HG02970 (cell line): ENCODE data around the gene FAF2.

Experiments used
- ATAC-seq: cut with Tn5 transposase; IDR thresholded peaks from one replicate; pipeline ENCODE4 v1.9.1; 2021; ENCODE audit warnings: mild to moderate bottlenecking, moderate library complexity, moderate number of reproducible peaks; ENCODE audit not compliant: unreplicated experiment, low FRiP score

FAF2 gene

DNA sequence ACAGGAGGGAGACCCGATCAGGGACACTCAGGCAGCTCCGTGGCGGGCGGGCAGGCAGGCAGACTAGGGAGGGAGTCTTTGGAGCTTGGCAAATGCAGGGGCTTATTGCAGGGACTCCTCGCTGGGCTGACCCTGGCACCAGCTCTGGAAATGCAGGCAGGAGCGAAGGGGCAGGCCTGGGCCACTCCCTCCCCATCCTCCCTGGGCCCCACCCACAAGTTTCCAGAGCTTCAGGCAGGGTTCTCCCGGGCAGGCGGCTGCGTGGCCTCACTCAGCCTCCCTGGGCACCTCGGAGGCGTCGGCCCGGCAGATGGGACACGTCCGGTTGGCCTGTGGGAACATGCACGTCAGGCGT, 80.6 kb downstream of the FAF2 start:
- ATAC-seq: no peak

DNA sequence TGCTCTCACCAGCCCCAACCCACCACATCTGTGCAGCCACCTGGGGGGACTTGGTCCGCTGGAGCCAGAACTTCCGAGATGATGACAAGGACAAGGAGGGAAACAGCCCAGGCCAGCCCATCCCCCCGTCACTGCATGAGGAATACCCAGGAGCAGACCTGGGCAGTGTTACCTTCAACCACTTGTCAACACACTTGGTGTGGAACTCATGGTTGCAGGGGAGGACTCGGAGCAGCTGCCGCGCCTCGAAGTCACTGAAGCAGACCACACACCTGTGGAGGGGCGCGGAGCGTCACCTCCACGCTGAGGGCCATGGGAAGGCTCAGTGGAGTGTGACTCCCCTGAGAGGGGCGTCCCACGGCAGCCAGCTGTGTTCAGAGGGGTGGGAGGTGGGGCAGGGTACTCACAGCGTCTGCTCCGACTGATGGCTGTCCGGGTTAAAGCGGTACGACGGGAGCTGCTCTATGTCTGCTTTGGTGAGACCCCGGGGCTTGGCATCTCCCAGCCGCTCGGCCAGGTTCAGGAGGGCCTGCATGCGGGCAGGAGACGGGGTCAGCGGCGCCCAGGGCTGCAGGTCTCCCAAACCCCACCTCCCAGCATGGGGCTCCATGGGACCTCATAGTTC, 81.0 kb downstream of the FAF2 start:
- ATAC-seq: no peak

DNA sequence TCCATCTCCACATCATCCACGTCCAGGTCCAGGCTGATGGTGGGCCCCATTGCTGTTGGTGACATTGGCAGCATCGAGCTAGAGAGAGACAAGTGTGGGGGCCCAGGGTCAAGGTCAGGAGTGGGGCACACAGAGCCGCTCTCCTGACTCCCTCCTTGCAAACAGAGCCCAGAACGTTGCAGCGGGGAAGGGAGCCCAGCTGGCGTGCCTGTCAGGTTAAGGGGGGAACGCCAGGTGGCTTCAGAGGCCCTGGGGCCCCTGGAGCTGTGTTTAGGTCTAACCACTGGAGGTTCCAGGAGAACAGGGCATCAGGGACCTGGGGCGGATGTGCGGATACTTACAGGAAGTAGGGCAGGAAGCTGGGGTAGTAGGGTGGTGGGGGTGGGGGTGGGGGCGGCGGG, 81.6 kb downstream of the FAF2 start:
- no peak for ATAC-seq

DNA sequence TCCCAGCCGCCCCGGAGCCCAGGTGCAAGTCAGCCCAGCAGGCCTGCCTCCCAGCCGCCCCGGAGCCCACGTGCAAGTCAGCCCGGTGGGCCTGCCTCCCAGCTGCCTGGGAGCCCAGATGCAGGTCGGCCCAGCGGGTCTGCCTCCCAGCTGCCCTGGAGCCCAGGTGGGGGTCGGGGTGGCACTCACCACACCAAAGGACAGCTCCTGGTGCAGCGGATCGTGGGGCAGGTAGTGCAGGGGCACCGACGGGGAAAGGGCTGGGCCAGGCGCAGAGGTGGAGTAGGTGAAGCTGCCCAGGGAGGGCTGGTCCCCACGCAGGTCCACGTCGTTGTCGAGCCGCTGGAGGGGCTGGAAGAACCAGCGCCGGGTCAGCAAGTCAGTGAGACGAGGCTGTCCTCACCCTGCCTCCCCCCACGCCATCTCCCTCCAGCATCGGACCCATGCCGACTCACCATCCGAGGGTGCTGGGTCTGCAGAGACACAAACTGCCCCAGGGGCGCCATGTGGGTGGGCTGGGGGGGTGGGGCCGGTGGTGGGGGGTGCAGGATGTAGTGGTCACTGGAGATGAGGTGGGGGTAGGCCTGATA, 82.3 kb downstream of the FAF2 start:
- ATAC-seq: no peak

DNA sequence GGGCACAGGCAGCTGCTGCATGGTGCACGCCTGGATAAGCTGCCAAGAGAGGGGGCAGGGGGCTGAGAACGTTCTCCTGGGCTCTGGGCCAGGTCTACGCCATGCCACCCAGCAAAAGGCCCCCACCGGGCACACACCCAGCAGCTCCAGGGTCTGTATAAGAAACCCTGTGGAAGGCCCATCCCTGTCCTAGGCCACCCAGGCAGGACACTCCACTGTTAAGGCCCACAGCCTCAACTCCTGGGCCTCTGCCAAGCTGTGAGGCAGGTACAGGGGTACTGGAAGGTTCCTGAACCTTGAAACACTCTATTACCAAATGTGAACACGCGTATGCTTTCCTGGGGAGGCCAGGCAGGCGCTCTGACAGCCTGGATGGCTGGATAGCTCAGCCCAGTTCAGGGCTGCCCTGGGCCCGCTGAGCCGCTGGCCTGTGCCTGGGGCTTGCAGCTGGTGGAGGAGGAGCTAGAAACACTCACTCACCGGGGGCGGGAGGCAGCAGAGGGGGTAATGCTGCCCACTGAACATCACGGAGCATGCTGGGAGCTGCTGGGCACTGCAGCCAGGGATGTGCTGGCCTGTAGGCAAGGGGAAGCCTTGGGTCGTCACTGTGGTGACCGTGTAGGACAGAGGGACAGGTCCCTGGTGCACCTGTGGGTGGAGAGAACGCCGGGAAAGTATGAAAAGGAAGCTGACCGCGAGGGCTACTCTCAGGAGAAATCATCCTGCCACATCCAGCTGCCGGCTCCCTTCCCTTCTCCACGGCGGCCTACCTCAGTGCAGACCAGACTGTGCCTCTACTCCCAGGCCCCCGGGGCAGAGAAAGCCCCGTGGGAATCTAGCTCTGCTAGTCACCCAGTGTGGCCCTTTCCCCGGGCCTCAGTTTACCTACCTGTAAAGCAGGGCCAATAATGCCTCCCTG, 83.1 kb downstream of the FAF2 start:
- ATAC-seq: no peak

DNA sequence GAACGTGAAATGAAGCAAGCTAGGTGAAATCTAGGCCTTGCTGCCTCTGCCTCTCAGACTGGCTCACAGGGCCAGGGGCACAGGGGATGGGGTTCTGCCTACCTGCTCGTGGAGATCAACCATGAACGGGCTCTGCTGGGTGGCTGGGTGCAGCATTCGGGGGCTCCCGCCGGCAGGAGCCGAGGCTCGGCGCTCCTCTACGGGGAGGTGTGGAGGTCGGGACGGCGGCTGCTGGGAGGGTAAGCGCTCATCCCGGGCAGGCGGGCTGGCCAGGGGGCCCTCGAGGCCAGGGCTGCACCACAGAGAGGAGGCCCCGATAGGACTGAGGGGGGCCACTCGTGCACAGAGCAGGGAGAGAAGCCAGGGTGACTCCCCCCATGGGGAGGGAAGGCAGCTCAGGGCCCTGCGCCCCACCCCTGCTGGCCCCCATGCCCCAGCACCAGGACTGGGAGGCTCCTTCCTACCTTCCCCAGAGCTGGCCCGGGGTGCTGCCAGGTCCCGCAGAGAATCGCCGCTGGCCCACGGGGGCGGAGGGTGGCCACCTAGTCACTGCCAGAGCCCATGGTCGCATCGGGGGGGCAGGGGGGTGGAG, 83.8 kb downstream of the FAF2 start:
- no peak for ATAC-seq

DNA sequence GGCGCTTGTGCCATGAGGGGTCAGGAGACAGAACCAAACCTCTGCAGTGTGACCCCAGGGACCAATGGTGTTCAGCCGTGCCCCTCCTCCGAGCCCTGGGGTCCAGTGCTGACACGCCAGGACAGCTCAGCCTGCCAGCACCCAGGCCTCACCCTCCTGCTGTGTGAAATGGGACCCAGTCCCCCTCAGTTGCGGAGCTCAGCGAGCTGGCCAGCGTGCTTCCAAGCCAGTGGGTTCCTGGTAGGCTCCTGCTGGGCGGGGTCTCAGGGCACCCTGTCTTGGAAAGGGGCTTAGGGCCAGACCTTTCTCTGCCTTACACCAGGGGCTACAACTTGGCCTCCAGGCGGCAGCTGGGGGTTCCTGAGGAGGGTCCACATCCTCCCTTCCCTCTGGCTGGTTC, 84.6 kb downstream of the FAF2 start:
- ATAC-seq: no peak

DNA sequence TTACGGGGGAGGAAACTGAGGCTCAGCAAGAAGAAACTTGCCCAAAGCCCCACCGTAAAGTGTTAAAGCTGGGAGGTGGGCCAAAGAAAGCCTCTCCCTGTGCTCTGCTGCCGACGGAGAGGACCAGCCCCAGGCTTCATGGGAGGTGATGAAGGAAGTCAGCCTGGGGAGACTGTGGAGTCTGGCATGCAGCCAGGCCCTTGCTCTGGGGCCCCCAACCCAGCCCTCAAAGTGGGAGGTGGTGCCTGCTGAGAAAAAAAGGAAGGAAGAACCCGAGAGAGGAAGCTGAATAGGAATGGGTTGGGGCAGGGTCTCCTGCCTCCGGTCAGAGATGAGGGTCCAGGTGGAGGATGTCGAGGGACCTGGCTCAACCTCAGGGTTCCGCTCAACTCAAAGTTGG, 85.2 kb downstream of the FAF2 start:
- no peak for ATAC-seq

DNA sequence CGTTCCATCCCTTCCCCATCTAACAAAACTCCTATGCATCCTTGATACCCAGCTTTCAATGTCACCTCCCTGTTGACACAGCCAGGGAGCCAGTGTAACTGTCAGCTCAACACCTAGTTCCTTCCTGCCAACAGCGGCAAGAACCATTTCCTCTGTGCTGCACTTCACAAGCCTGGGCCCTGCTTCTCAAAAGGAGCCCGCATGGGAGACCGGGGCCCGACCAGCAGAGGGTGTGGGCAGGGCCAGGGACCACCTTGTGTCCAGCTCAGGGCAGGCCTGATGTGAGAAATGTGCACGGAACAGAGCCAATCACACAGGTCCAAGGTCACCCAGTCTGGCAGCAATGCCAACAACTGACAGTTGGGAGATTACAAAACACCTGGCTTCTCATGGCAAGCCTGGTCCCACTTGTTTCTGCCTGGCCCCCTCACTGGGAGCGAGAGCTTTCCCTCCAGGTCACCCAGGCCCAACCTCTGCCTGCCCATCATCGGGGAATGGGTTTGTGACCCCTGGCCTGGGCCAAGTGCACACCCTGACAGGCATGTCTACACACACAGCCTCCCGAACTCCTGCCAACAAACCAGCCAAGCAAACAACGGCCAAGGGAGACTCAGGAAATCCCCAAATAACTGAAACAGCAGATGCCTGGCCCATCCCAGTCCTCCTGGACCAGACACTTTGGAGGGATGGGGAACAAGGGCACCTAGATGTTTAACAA, 85.9 kb downstream of the FAF2 start:
- no peak for ATAC-seq

DNA sequence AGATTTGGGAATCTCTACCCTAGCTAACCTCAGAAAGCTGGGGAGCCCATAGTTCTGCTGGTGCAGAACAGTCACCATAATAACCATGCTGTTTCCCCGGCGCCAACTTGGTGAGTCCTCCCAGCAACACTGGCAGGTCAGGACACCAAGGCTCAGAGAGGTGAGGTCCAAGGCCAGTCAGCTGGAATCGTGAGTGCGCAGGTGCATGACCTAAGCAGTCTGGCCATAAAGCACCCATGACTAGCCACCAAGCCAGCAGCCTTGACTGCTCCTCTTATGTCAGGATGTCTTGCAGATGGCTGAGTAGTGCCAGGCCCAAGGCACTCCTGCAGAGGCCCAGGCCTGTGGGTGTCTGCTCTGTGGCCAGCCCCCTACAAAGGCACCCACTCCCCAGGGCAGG, 86.5 kb downstream of the FAF2 start:
- ATAC-seq: no peak

DNA sequence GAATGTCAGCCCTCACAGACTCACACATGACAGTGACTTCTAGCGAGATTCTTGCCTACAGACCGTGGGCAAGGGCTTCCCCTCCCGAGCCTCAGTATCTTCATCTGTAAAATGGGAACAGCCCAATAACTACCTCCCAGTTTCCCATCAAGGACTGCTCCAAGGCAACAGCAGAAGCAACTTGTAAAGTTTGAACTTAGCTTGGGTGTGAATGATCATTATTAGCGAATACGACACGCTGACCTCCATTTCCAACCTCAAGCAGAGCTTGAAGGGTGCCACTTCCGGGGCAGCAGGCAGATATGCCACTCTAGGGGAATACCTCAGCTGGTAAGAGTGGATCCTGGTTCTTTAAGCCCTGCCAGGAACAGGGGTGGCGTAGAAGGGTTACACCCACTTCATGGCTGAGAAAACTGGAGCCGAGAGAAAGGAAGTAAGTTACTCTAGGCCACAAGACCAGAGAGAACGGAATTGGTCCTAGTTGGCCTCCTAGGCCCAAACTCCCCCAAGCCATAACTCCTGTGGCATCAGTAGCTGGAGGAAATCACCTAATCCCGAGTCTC, 87.0 kb downstream of the FAF2 start:
- no peak for ATAC-seq

DNA sequence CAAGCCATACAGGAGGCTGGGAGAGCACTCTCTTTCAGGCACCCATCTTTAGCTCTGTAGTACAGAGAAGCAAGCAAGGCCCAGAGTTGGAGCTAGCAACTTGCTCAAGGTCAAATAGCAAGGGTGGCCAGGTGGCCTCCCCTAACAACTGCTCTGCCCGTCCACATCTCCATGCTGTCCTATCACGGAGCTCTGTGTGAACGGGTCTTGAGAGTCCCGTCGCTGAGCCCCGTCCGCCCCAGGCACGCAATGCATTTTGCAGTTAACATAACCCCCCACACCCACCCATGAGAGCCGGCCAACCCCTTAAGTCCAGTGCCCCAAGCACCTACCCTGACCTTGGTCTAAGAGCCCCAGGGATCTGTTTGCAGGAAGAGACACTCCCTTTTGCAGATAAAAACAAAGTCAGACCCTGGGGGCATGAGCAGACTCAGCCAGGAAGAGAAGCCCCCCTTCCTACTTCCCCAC, 87.5 kb downstream of the FAF2 start:
- ATAC-seq: no peak

DNA sequence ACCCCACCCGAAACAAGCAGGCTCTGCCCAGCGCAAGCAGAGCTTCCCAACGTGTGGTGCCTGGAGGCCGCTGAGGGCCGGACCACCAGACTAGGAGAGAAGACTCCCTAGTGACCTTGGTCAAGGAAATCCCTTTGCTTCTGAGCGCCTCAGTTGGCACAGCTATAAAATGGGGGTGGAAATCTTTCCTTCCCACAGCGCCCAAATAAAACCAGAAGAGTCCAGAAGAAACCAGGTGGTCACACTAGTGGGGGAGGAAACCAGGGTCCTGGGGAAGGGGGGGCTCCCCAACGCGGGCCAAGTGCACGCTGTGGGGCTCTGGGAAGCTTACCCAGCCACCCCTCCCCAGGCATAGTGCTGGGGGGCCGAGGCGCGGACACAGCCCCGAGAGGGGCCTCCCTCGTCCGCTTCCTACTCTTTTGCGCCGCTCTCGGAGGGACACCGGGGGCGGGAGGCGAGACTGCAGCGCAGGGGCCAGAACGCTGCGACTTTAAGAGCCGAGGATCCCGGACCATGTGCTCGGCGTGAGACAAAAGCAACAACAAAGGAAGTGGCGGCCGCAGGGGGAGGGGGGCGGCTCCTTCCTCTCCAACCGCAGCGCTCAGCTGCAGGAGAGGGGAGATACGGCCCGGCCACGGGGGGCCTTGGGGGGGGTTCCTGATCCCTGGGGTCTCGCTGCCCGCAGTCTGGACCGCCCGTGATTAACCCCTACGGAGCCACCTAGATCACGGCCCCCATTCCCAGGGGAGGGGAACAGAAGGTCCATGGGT, 88.1 kb downstream of the FAF2 start:
- no peak for ATAC-seq

DNA sequence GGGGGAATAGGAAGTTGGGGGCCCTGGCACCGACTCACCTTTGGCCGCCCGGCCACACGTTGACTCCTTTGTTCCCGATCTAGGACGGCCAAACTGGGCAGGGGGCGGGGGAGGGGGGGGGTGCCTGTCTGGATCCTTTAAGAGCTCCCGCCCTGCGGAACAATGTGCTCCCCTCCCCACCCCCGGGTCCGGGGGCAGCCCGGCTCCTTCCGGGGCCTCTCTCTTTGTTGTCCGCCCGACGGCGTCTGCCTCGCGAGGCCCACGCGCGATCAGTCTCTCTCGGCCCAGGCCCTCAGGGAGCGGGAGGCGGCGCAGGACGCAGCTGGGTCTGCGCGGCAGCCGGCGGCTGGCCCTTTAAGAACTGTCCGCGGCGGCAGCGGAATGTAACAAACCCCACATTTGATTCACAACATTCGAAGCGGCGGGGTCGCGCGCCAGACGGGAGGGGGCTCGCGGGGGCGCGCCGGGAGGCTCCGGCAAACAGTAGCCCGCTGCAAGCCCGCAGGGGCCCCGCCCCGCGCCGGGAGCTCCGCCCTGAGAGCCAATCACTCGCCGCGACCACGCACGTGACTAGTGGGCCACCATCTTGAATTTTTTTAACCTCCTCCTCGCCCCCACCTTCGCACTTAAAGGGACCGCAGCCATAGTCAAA, 88.8 kb downstream of the FAF2 start, which contains the start of gene RNF44:
TSS of gene RNF44 (minus strand) at position 501 of the 652 bp plus-strand sequence. CDS start 4,930 bp downstream, outside the sequence.
- peak; percentile 61 for ATAC-seq

DNA sequence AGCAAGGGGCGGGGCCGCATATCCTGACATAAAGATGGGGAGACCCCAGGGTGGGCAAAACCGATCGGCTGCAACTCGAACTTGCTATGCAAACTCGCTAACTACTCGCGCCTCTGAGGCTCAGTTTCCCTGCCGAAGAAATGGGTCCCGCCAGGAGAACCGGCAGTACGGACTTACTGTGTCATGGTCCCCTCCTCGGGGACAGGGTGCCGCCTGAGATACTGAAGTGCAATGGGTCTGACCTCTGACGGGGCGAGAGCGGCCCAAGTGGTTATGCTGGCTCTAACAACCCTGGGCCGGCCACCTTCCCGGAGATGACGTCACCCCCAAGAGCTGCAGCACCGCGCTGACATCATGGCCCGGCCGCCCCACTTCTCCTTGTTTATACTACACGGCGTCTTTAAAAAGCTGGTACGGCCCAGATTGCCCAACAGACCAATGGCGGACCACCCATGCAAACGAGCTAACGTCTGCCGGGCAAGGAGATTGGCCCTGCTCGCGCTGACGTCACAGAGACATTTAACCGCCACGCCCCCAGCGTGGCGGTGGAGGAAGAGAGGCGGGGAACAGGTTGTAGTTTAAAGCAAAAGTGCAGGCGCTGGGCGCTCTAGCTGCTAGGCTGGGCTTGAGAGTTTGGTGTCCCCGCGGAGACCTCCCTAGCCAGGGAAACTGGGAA, 89.5 kb downstream of the FAF2 start:
- ATAC-seq: peak; percentile 58

DNA sequence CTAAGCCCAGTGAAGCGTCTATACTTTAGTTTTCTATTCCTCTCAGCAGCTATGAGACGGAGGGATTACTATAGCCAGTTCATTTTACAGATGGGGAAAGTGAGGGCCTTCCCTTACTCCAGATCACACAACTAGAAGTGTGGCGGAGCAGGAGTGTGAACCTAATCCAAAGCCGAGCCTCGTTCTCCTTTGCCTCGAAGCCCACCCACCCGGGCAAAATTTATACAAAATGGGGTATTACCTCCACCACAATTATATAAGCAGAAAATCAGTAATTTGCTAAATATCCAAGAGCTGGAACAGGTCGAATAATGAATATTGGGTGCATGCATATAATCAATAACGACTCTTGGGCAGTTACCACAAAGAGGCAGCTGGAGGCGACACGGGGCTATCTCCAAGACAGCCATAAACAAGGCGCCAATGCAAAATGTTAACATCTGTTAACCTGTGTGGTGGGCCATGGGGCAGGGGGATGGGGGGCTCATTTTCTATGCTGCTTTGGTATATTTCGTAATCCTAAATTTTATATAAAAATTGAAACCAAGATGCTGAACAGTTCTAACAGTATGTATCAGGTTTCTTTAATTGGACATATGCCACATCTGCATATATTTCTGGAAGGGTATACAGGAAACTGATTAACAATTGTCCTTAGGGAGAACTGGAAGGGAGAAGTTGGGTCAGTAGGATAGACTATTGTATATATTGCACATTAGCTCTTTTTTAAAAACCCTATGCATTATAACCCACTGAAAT, 90.2 kb downstream of the FAF2 start:
- no peak for ATAC-seq

DNA sequence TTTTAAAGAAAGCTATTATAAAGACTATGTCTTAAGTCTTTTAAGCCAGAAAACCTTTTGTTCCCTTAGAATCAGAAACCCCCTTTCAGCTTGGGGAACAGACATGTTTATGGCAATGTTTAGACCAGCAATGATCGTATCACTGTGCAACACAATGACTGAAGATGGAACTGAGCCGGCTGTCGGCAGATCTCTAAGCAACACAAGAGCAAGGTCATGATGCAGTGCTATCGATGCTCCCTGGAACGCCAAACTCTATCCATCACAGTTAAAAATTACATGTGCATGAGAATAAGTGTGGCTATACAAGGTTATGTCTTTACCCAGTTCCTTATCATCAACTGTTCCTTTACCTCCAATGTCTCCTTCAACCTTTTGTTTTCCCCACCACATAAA, 90.8 kb downstream of the FAF2 start:
- ATAC-seq: no peak

DNA sequence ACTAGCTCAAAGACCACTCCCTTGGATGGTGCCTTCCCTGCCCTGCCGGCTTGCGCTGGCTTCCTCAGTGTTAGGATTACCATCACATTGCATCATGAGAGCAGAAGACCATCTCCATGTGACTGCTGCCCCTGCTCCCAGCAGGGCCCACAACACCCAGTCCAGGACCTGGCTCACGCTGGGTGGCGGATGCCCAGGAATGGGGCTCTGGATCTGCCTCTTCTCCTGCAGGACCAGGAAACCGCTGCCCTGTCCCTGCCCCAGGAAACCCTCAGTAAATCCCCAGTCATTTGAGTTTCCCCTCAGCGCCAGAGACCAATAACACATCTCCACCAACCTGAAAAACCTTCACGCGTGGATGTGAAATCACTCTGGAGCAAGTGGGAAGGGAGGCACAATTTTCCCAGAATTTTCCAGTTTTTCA, 92.3 kb downstream of the FAF2 start:
- no peak for ATAC-seq
